ENCODE results near the gene CDHR2.

The CDHR2 gene

GRCh38 chr5:176633598-176633997, 84.5 kb downstream of the CDHR2 start:
- no peak for DNase-seq (ENCODE audit: low read depth)
- H3K4me3 ChIP-seq (ENCODE audit: low read depth, low read length): no peak overlapping the region
- TF ChIP-seq CTCF (IDR thresholded peaks at IDR 0.05; ENCODE audit: control insufficient read depth, extremely low read depth, insufficient read depth): no peak

- H3K4me3 ChIP-seq (ENCODE audit: low read depth, low read length): no peak overlapping the region
- no peak for TF ChIP-seq CTCF (IDR thresholded peaks at IDR 0.05; ENCODE audit: control insufficient read depth, extremely low read depth, insufficient read depth)
- DNase-seq (ENCODE audit: low read depth): no peak
Measured at GRCh38 chr5:176636426-176636825, 87.3 kb downstream of the CDHR2 start.

GRCh38 chr5:176637556-176637955, 88.4 kb downstream of the CDHR2 start:
- no peak for DNase-seq (ENCODE audit: low read depth)
- TF ChIP-seq CTCF (IDR thresholded peaks at IDR 0.05; ENCODE audit: control insufficient read depth, extremely low read depth, insufficient read depth): no peak
- no peak overlapping the region for H3K4me3 ChIP-seq (ENCODE audit: low read depth, low read length)

- no peak for DNase-seq (ENCODE audit: low read depth)
- H3K4me3 ChIP-seq (ENCODE audit: low read depth, low read length): no peak overlapping the region
- TF ChIP-seq CTCF (IDR thresholded peaks at IDR 0.05; ENCODE audit: control insufficient read depth, extremely low read depth, insufficient read depth): no peak
Measured at GRCh38 chr5:176638437-176638836, 89.3 kb downstream of the CDHR2 start.

GRCh38 chr5:176639208-176639607, 90.1 kb downstream of the CDHR2 start:
- DNase-seq (ENCODE audit: low read depth): no peak
- TF ChIP-seq CTCF (IDR thresholded peaks at IDR 0.05; ENCODE audit: control insufficient read depth, extremely low read depth, insufficient read depth): no peak
- H3K4me3 ChIP-seq (ENCODE audit: low read depth, low read length): no peak overlapping the region

GRCh38 chr5:176639981-176640380, 90.8 kb downstream of the CDHR2 start:
- H3K4me3 ChIP-seq (ENCODE audit: low read depth, low read length): no peak overlapping the region
- DNase-seq (ENCODE audit: low read depth): no peak
- TF ChIP-seq CTCF (IDR thresholded peaks at IDR 0.05; ENCODE audit: control insufficient read depth, extremely low read depth, insufficient read depth): 0 out of 2 replicates have a peak, but pooled peaks have one; percentile 1

GRCh38 chr5:176640616-176641015, 91.5 kb downstream of the CDHR2 start:
- no peak for TF ChIP-seq CTCF (IDR thresholded peaks at IDR 0.05; ENCODE audit: control insufficient read depth, extremely low read depth, insufficient read depth)

More at GRCh38 chr5:176640616-176641015, 91.5 kb downstream of the CDHR2 start:
- no peak overlapping the region for H3K4me3 ChIP-seq (ENCODE audit: low read depth, low read length)
- no peak for DNase-seq (ENCODE audit: low read depth)

All from LNCaP clone FGC (cell line).